HG02571 (cell line): Measurements from ENCODE around the gene CNTRL.
"Not testable (repeated sequence)": the region's sequence is repeated elsewhere in the genome, so short reads cannot be mapped to it uniquely, and the experiment has no call there.

ENCODE experiments used
- ATAC-seq: cut with Tn5 transposase; IDR thresholded peaks from one replicate; pipeline ENCODE4 v1.9.1; 2021; ENCODE audit warnings: mild to moderate bottlenecking, moderate library complexity; ENCODE audit not compliant: unreplicated experiment

CNTRL gene

GRCh38 chr9:121074370-121075250 is at the start of gene CNTRL:
Gene CNTRL, plus strand, starts transcription at chr9:121074955. Its CDS starts 13,372 bp downstream, at chr9:121088327.
- ATAC-seq, result peak; percentile 66

- no peak for ATAC-seq
These were observed 48.5 kb upstream of the CNTRL start for GRCh38 chr9:121026260-121026691.

- ATAC-seq, result no peak
These were observed 48.0 kb upstream of the CNTRL start for GRCh38 chr9:121026768-121027167.

GRCh38 chr9:121028285-121028684 is 46.5 kb upstream of the CNTRL start:
- not testable (repeated sequence) for ATAC-seq

- ATAC-seq, result no peak
These were observed 45.3 kb upstream of the CNTRL start for GRCh38 chr9:121029469-121029868.

GRCh38 chr9:121034529-121034928 is 40.2 kb upstream of the CNTRL start:
- no peak for ATAC-seq

- ATAC-seq, result not testable (repeated sequence)
These were observed 39.0 kb upstream of the CNTRL start for GRCh38 chr9:121035717-121036116.

- ATAC-seq, result no peak
These were observed 36.4 kb upstream of the CNTRL start for GRCh38 chr9:121038362-121038761.

- ATAC-seq, result no peak
These were observed 36.0 kb upstream of the CNTRL start for GRCh38 chr9:121038804-121039203.

GRCh38 chr9:121048175-121048574 is 26.6 kb upstream of the CNTRL start:
- no peak for ATAC-seq

- ATAC-seq, result no peak
These were observed 26.1 kb upstream of the CNTRL start for GRCh38 chr9:121048618-121049017.

GRCh38 chr9:121050128-121050988 is 24.4 kb upstream of the CNTRL start, which contains the start of gene C5:
Gene C5, minus strand, starts transcription at chr9:121050275. Its CDS starts 29 bp downstream, at chr9:121050246.
- ATAC-seq, result no peak

GRCh38 chr9:121053544-121053943 is 21.2 kb upstream of the CNTRL start:
- ATAC-seq, result no peak

- no peak for ATAC-seq
These were observed 19.1 kb upstream of the CNTRL start for GRCh38 chr9:121055642-121056143.

- ATAC-seq, result no peak
These were observed 16.9 kb upstream of the CNTRL start for GRCh38 chr9:121057821-121058220.

- ATAC-seq, result no peak
These were observed 15.2 kb upstream of the CNTRL start for GRCh38 chr9:121059513-121059912.

- ATAC-seq, result no peak
These were observed 14.6 kb upstream of the CNTRL start for GRCh38 chr9:121059998-121060636.

GRCh38 chr9:121066850-121067249 is 7.9 kb upstream of the CNTRL start:
- no peak for ATAC-seq

- no peak for ATAC-seq
These were observed 7.1 kb upstream of the CNTRL start for GRCh38 chr9:121067640-121068039.

GRCh38 chr9:121069396-121069795 is 5.4 kb upstream of the CNTRL start:
- ATAC-seq, result no peak

GRCh38 chr9:121071370-121071755 is 3.4 kb upstream of the CNTRL start:
- no peak for ATAC-seq
